GM21447 (cell line): Measurements from ENCODE around the gene MYCBP.

Experiments used
- ATAC-seq: cut with Tn5 transposase; IDR thresholded peaks from one replicate; pipeline ENCODE4 v1.9.1; 2021; ENCODE audit not compliant: unreplicated experiment

MYCBP gene

DNA sequence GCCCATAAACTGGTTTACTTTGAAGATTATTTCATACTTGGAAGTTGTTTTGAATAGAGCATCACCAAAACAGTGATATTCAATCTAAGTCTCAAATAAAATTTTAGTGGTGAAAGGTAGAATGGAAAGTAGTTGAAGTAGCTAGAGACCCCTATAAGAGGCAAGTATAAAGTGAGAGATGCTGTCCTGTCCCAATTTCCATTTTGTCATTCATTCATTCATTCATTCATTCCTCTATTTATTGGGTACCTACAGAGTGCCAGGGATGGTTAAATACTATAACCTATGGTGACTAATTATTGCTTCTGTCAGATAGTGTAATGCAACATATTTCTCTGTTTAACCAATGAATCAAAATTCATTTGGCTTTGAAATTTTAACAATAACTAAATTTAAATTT is 46.3 kb downstream of the MYCBP start:
- no peak for ATAC-seq

DNA sequence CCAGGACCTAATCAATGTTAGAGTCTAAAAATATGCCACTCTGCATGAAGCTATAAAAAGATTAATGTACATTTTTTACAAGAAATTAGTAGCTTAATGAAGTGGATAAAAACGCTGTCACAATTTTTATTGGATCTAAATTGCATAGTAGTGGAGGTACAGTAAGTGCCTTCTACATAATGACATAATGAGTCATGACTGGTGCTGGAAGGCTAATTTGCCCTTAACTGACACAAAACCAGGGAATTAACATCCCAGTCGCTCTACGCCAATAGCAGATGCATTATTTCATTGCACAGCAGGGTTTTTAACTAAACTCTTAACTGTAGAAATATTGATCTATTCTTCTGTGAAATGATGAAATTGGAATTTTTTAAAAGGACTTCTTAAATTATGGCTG is 46.9 kb downstream of the MYCBP start:
- ATAC-seq, result no peak

DNA sequence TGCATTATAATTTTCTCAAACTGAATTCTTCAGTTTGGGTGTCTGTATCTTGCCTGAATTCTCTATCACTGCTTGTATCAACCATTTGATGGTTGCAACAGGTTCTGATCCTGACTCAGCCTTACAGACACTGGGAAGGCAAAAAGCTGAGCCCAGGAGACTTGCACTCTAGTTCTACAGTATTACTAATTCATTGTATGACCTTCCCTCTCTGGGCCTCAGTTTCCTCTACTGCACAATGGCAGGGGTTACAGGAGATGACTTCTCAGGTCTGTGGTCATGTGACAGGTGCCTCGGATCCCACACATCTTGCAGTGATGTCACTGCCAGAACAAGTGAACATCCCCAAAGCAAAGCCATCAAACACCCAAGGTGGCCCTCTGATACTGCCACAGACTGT is 52.3 kb downstream of the MYCBP start:
- ATAC-seq, result no peak

DNA sequence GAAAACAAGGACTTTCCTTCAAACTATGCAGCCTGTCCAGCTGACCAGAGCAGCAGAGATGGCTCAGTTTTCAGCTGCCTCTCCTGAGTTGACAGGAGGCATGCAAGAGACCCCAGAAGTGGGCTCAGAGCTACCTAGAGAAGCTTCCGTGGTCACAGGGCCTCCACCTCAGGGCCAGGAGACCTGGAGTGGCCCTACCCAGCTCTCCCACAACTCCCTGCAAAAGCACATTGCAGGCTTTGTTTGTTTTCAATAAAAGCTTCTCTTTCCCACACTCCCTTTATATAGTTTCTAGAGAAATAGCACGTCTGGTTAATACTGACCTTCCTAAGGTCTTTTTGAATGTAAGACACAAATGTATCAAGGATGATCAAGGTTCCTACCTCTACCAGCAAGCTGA is 53.6 kb downstream of the MYCBP start:
- no peak for ATAC-seq

DNA sequence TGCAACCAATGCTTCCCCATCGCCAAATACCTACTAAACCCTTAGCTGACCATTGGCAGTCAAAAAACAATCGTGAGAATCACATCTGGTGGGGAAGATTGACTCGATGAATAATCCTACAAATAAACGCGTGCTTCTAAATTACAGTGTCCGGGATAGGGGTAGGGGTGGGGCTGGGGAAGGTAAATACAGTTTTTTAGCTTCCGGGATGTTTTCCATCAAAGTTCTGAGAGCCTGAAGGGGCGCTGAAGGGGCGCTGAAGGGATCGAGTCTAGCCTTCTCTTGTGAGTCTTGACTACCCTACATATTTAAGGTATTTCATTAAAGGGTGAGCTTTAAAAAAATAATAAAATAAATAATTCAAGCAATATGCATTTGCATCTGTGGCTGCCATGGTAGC is 54.1 kb downstream of the MYCBP start:
- ATAC-seq, result no peak

DNA sequence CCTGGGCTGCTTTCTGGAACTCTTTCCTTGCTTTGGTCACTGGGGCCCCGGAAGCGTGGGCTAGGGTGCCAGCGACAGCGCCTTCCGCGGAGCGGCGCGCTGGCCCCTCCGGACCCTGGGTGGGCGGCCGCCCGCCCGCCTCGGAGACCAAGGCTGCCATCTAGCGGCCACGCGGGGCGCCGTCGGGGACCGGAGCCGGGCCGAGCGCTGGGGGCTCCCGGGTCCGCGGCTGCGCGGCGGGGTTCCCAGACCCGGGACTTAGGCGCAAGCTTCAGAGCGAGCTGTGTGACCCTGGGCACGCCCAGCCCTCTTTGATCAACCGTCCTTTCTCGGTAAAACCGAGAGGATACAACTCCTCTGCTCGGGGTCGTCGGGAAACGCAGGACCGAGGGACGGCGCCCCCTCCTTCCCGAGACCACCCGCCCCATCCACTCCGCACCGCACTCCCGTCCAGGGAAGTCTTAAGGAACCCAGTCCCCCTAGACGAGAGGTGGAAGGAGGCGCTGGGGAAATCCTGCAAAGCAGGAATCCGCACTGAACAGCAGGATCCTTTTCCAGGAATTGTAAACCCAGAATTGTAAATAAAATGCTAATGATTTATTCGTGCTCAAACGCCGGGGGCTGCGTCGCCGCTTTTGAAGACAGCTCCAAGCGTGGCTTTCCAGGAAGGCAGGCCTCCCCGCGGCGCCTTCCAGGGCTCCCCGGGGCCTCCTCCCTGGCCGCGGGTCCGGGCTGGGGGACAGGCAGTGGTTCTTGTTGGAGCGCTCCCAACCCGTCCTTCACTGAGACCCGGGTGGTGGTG is 54.8 kb downstream of the MYCBP start:
- ATAC-seq, result no peak

DNA sequence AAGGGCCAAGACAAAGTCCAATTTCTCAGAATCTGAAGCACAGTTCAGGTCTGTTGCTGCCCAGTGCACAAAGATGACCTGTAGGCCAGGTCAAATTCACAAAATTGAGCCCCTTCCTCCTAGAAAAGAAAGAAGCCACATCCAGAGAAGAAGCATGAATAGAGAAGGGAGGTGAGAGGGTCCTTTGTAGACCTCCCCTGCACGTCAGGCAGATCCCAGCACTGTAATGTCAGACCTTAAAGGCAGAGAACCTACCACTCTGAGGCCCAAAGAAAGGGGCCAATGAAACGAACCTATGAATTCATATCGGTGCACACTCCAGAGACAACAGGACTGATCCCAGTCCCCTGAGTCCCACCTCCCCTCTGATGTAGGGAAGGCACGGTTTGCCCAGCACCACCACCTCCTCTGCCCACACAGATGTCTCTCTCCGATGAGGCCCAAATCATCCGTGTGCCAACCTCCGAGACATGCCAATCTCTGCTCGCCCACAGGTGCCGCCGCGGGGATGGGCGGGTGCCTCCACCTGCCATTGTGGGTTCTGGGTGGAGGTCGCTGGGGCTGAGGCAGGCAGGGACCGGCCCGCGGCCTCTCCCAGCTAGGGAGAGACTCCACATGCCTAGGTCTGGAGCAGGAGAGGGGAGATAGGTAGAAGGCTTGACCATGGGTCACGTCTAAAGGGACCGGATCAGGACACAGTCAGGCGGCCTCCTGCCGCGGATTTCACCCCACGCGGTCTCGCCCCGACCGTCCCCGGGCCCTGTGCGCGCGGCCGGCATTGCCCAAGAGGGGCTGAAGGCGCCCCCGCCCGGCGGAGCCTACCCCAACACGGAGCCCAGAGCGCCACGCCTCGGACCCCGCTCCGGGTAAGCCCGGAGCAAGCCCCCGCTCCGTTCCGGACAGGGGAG is 55.6 kb downstream of the MYCBP start:
- no peak for ATAC-seq

DNA sequence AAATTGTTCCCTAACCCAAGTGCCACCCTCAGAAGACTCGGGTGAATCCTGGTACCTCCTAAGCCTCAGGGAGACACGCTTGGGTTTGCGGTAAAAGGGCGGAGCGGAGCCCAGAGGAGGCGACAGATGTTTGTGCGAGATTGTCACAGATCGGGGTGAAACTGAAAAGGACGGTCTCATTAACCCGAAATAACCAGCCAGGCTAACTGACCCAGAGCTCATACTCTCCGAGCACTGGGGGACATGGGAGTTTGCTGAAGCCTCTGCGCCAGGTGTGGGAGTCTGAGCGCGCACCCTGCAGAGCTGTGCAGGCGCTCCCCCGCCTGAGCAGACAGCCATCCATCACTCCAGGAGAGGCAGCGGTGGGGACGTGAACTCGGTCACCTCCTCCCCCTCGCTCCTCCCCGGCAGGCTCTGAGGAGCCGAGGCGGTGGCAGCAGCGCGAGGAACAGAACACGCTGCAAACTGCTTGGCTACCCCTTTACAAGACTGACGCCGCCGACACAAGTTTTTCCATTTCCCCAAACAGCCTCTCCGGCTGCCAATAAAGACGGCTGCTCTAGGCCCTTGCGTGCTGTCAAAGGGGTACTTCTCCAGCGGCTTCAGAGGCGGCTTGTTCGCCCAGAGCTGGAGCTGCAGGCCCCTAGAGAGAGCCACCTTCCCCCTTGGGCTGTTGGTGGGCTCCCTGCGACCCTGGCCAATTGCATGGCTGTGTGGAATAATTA is 57.1 kb downstream of the MYCBP start:
- peak; percentile 82 for ATAC-seq

DNA sequence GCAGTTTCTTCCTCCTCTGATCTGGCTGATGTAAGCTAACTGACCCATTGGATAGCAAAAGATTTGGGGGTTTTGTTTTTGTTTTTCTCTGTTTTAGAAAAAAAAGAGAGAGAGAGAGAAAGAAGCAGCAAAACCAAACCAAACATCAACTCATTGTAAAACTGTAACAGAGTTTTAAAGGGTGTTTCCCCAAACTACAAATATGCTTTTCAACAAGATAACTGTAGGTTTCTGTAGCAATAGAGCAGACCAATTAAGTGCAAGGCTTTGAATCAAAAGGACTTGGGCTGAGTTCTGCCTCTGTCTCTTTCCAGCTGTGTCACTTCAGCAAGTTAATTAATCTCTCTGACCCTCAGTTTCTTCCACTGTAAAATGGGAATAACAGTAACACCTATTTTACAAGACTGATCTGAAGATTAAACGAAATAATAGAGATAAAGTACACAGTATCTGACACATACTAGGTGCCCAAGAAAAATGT is 58.1 kb downstream of the MYCBP start:
- ATAC-seq, result no peak

DNA sequence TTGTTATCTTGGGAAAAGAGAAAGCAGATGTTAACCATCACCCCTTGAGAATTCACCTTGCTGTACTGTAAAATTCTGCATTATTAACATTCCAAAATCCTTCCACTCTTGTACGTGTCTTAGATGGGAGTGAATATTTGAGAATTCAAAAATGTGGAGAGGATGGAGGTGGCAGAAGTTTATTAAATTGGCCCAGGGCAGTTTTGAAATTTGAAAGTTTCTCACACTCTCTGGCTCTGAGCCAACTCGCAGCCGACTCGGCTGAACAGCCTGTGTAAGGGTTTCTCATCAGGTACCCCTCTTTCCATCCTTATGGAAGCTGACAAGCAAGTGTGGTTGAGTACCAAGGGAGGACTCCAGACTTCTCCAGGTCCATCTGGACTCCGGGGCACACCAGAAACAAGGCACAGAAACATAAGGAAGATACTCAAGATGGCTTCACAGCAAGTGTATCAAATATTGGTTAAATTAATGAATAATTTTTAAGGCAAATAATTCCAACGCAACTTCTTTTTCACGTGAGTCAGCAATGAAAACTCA is 58.6 kb downstream of the MYCBP start:
- ATAC-seq, result no peak

DNA sequence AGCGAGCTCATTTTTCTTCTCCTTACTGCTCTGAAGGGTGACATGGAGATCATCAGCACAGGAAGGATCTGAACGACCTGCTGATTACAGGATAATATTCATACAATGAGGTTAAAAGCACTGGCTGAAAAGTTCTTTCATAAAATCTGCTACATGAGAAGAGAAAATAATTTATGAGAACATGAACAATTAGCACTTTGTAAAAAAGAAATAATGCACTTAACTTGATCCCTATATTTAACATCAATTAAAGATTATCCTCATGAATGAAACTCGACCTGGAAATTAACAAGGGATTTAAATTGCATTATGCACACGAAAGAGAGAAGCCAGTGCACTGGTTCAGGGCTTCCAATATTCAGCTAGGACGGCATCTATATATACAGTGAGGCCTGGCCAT is 60.2 kb downstream of the MYCBP start:
- no peak for ATAC-seq
